DMS 273 treated with DMSO at 0.1 percent for 48 hours (cell line): ENCODE measurements around the gene TLX2.

Experiments used
- DNase-seq: peaks from one replicate; lab custom pipeline; 2025; lab: John Stamatoyannopoulos, UW

Gene TLX2

DNA sequence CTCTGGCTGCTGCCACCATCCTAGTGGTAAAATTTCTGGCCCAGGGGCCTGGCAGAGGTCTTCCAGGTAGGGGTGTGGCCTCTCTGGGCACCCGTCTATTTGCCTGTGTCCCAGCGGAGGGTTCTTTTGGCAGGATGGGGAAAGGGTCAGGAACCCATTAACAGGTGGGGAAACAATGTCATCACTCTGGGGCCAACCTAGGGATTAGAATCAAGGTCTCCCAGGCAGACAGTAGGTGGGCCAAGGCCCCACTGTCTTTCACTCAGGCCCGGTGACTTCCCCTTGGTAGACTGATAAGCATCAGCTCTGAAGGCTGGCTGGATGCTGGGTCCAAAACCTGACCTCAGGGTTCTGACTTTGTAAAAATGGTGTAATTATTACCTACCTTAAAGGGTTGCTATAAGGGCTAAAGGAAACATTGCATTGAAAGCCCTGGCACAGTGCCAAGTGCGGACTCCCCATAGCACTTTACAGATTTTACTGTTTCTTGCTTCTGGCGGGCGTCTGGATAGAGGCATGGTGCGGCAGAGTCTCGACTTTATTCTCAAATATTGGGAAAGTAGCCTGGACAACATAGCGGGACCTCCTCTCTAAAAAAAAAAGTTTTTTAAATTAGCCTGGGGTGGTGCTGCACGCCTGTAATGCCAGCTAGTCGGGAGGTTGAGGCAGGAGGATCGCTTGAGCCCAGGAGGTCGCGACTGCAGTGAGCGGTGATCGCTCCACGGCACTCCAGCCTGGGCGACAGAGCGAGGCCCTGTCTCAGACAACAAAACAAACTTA is 17.1 kb upstream of the TLX2 start:
- no peak for DNase-seq

DNA sequence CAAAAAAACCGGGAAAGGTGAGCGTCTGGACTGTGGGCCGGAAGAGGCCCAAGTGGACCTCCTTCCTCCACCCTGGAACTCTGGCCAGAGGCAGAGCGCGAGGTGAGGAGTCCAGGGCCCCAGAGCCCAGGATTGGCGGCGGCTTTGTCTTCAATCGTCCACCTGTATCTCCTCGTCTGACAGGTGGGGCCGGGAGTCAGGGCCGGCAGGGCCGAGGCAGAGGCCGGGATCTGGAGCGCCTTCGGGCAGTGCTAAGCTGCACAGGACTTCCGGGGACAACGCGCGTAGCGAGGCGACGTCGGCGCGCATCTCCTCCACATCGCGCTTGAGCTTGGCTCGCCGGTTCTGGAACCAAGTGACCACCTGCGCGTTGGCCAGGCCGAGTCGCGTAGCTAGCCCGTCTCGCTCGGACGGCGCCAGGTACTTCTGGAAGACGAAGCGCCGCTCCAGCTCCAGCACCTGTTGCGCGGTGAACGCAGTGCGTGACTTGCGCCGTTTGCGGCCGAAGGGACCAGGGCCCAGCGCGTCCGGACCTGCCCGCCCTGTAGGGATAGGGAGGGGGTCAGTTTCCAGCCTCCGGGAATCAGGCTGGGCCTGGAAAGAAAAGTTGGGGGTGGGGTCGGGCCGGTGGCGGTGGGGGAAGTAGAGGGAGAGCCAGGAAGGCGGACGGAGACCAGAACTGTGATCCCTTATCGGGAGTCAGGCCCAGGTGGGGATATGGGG is 16.3 kb upstream of the TLX2 start:
- no peak for DNase-seq

DNA sequence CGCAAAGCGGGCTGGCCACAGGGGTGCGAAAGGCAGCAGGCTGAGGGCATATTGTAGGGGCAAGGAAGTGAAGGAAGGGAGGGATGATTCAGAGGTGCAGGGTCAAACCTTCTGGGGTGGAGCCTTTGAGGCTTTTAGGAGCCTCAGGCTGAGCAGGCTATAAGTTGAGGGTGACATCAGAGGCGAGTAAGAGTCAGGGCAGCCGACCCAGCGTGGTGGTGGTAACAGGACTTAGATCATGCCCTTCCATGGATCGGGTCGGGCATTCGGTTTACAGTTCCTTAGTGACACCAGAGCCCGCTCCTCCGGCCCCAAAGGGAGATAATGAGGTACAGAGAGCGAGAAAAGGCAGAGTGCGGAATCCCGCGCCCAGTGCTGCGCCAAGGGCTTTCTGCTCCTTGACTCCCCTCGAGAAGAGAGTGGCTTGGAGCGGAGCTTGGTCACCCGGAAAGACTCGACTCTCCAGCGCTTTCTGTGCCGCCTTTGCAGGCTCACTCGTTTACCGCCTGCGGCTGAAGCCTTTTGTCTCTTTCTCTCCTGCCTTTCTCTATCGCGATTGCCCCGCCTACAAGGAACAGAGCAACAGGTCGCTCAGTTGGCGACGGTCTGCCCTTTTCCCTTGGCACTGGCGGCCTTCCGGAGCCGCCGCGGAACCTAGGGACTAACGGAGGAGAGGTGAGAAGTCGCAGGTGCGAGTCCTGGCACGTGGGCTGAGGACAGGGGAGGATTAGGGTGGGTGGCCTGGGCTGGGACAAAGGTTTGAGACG is 15.6 kb upstream of the TLX2 start:
- DNase-seq: no peak

DNA sequence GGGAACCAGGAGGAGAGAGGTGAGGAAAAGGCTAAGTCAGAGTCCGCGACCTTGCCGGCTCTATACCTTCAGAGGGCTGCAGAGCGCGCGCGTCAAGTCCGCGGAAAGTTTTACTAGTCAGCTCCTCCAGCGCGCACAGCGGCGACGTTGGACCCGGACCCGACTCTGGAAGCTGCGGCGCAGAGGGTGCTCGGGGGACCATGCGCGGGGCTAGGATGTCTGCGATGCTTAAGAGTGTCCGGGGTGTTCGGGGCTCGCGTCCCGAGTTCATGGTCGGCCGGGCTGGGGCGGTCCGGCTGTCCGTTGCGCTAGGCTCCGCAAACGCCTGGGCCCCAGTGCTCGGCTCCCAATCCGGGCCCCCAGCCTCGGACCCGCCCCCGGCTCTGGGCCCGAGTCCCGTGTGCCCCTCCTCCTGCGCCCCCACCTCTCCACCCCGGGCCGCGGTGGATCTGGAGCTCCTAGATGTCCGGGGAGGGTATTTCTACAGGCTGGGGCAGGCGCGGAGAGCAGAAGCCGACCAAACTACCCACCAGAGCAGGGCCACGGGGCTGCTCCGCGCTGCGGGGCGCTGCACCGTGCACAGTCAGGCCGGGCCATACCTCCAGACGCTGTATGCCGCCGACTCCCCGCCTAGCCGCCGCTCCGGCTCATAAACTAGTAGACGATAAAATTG is 14.8 kb upstream of the TLX2 start, which contains the start of gene LBX2:
Gene LBX2 (minus strand): TSS at position 337 of the 673 bp plus-strand sequence. CDS start 66 bp downstream, at position 271.
- DNase-seq: no peak

DNA sequence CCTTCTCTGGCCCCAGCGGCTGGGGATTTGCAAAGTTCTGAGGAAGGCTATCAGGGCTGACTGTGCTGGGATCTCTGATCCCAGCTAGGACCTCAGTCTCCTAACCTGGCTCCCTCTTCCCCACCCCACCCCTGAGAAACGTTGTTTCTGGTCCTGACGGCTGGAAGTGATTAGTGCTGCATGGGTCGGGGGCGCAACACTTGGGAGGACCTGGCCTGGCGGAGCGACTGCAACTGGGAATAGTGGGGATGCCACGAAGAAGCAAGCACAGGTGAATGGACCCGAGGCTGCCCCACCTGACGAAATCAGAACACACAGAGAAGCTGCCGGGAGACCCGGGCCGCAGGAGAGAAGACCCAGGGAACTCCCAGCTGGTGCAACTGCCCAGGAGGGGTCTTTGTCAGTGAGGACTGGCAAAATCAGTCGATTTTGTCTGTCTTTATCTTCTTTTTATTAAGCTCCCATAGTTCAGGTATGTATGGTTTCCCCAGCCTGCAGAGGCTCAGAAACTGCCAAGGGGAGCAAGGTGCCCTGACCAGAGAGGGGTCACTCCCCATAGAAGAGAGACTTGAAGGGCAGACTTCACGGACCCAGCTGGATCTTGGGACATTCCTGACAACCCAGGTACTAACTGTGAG is 14.2 kb upstream of the TLX2 start:
- DNase-seq: no peak

DNA sequence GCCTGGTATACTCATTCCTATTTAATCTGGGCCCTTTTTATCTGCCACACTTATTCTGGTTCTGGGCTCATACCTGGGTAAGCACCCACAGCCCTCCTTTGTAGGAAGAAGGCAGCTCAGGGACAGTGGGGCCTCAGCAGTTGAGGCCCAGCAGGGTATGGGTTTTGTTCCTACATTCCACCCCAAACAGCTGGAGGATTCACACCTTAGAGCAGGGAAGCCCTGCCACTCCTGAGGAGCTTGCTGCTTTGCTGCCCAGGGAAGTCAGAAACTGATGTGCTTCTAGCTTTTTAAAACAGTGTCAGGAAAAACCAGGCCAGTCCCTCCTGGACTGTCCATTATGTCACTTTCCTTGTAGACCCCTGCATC is 13.7 kb upstream of the TLX2 start:
- no peak for DNase-seq

DNA sequence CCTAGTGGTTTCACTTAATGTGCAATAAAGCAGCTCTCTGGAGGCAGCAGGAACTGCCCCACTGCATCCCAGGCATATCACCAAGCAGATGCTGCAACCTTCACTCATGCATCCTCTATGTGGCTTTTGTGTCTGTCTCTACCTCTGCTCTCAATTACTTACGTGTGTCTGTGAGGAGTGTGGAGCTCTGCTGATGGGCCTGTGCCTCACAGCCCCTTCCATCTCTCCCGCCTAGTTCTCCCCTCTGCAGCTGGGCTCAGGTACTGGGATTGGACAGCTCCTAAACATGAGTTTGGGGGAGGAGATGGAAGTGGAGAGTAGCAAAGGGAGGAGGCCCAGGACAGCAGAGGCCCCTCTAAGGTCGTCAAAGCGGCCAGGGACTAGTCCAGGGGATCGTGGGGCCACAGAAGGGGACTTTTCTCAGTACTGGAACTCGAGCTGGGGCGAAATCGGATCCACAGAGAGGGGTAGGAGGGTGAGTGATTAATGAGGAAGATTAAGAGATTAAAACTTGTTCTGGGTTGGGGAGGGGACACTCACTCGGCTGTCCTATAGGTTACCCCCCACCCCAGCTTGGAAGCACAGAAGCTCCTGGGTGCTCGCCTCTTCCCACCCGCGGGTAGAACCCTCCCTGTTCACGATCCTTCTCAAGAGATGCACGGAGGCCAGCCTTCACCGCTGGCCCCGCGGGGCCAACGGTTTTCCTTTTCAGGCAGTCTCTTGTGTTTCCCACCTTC is 12.7 kb upstream of the TLX2 start:
- DNase-seq: no peak

DNA sequence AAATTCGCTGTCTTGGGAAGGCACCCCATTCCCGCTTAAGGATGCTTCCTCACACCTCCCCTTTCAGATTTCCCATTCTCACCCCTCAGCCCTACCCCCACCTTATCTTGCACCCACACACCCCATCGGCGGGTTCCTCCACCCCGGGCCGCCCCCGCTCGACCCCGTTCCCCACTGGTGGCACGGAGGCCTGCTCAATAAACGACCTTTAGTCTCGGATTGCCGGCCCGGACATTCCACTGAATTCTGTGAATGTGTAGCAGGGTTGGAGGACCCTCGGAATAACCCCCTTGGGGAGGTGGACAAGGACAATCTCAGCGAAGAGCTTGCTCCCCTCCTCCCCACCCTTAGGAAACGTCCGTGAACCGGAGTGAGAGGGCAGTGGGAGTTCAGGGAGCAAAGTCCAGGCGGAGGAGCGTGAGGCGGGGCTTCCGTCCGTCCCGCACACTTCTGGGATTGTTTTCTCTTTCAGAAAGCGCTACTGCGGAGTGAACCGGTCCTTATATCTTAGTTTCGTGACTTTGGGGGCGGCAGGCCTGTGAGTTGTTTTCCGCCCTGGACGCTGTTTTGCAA is 12.0 kb upstream of the TLX2 start:
- DNase-seq: no peak

DNA sequence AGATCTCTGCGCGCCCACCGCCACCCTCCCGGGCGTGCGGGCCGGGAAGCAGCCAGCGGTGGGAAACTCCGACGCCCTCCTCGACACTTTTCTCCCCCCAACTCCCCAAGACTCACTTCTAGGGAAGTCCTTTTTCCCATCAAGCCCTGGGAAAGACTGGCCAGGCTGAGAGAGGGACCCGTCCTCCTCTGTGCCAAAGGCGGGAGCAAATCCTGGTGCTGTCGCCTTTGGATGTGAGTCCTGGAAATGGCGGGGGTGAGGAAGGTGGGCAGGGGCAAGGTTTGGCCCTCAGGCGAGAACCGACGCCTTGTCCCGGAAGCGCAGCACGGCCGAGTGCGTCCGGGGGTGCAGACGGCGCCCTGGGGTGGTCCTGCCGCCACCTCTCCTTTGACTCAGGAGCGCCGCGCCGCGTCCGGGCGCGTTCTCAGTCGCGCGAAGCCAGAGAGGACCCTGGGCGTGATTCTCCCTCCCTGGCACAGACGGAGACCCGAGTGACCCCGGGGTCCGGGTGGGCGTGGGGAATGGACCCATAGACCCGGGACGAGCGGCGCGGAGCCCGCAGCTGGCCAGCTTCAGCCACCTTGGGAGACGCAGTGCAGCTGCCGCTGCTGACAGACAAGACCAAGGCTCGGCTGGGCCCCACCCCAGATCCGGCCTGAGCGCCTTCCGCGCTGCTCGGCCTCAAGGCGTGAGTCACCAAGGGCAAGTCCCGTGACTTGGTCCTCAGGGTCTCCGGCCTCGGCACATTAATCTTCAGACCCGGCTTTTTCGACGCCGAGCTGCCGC is 11.3 kb upstream of the TLX2 start:
- DNase-seq: no peak

DNA sequence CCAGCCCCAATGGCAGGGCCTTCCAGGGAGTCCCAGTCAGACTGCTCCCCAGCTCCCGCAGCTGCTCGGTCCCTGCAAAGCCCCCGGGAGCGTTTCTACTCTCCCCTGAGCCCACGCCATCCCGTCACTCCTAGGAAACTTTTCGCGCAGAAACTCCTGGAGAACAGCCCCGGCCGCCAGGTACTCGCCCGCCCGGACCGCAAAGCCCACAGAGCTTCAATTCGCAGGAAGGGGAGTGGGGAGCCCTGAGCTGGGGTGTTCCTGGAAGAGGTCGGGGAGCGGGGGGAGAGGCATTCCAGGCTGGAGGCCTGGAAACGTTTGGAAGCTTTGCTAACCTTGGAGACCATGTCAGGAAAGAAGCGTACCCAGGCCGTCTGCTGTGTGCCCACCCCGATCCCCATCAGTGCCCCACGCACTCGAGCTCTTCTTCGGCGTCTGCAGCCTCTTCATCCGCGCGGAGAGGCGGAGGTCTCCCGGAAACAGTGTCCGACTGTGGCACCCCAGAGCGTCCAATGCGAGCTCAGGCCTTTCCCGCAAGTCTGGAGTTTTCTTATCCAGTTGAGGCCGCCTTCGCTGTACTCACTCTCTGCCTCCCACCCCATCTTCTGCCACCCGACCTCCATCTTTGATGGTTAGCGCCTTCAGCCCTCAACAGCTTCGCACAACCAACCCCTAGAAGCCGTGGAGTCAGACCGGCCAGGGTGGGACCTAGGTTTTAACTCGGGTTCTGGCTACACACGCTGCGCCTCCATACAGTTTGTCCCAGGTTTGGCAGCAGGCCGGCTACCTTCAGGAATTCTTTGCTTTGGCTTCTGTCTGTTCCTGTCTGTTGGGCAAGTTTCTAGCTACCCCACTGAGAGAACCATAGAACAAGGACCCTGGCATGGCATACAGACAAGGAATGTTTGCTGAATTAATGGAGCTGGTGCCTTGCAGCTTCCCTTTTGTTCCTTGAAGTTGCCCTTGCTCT is 10.5 kb upstream of the TLX2 start:
- DNase-seq: no peak

DNA sequence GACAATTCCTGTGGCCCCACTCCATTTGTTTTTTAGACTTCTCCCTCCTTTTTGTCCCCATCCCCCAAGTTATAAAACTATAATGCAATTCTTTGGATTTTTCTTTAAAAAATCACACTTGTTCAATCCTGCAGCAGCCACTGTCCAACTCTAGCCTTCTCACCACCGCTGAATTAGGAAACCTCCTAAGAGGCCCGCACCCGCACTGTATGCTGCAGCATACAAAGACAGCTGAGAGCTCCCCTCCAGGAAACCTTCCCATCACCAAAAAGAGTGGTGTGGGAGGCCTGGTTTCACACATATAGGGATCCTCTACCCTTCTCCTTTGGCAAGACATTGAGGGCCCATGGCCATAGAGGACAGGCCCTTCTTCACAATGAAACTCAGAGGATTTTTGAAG is 9.7 kb upstream of the TLX2 start:
- no peak for DNase-seq

DNA sequence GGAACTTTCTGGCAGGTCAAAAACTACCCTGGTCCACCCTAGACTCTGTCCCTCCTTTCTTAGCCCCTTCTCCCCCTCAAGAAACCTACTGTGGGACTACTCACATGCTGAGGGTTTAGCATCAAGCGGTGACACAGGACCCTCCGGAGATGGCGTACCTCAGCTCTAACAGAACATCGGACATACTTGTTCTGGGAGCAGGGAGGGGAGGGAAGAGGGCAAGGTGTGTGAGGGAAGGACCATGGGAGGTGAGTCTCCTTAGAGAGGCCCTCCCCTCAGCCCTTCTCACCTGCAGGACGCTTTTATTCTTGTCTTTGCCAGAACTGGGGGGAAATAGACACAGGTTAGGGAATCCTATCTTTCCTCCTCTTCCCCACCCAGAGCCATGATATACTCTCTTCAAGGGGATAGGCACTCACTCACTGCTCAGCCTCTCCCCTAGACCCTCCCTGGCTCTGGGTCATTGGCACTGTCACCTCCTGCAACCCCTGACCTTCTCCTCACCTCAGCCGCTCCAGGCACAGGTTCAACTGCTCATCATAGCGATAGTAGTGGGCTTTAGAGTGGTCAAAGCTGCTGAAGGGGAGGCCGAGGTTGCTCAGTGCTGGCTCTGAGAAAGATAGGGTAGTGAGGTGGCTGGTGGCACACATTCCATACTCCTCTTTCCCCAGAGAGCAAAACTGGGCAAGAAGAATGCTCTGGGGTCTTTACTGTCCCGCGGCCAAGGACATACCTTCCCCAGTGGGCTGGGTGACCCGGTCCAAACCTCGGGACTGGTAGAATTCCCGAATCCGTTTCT is 8.6 kb upstream of the TLX2 start:
- DNase-seq: no peak

DNA sequence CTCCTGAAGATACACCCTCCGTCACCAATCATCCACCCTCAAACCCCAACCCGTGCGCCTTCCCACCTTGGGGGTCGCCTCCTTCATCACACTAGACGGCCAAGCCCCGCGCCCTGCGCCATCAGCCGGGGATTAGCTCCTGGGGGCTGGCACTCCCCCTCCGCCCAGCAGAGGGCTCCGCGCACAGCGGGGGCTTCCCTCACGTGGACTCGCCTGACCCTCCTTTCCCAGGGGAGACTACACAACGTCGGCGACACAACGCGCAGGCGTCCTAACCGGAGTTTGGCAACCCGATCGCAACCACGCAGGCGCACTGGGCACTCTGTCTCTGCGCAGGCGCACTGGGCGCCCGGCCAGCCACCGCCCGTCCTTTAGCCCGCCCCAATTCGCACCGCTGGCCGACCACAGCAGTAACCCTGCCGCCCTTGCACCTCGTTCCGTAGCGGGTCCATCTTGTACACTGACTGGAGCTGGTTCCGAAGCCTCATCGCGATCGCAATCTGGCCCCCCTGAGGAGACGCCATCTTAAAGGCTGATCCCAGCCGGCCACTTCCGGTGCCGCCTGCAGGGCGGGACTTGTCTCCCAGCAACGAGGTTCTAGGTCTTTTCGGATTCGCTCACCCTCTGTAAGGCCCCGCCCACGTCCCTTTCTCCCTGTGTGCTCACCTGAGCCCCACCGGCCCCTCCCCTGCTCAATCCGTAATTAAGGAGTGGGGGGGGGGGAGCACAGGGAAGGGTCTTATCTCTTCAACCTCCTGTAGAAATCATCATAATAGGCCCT is 6.9 kb upstream of the TLX2 start, which contains the start of gene PCGF1:
Gene PCGF1 (minus strand): TSS at position 551 of the 781 bp plus-strand sequence. CDS start 27 bp downstream, at position 524.
- DNase-seq: peak; percentile 97

DNA sequence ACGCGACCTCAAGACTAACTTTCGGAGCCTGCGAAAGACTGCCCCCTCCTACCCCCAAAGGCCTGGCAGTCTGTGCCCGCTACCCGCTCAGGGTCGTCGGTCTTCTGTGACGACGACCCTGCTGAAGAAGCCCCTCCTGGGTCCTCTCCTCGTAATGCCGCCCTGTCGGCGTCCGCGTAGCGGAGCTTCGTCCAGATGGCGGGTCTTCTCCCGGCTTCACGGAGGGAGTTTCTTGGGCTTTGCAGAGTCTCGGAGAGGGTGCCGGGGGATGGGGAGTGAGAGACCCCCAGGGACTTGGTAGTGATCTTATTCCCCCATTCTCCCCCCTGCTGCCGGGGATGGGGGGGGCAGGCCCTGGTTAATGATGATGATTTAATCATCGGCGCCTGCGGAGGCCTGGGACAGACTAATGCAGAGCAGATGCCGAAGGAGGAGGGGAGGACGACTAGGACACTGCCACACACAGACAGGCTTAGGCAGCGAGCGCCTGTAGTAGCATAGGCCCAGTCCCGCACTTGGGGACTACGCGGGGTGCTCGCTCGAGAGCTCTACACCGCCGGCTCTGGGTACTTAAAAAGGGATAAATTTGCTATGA is 6.2 kb upstream of the TLX2 start:
- peak; percentile 76 for DNase-seq

DNA sequence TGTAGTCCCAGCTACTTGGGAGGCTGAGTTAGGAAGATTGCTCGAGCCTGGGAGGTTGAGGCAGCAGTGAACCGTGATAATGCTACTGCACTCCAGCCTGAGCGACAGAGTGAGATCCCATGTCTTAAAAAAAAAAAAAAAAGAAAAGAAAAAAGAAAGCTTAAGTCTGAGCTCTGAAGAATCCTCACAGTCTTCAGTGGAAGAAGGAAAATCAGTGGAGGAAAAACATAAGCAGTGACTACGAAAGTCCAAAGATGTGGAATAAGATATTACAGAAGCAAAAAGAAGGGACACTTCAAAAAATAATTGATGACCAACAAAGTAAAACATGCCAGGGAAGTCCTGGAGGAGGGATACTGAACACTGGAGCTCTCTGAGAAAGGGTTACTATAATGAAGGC is 4.0 kb upstream of the TLX2 start:
- no peak for DNase-seq
